LoVo (cell line): Measurements from ENCODE around the gene ACVR1B.

Source experiments
- DNase-seq: peaks from one replicate; pipeline ENCODE4 v3.0.0-alpha.2; 2016; ENCODE audit warnings: low spot score

ACVR1B gene

GRCh38 chr12:52044292-52044983 lies 92.9 kb downstream of the ACVR1B start:
- DNase-seq = no peak

GRCh38 chr12:52045794-52046199 lies 94.3 kb downstream of the ACVR1B start:
- DNase-seq = peak; percentile 15
